ENCODE data around the gene RWDD1.
A peak's percentile ranks its signal among the peaks of the same experiment; 100 is the strongest.

Gene RWDD1

GRCh38 chr6:116615937-116616736 is 44.8 kb downstream of the RWDD1 start, which contains the start of gene RSPH4A:
Gene RSPH4A (plus strand): TSS chr6:116616479. CDS start chr6:116616624, 145 bp downstream.
- peak; percentile 55 for DNase-seq

GRCh38 chr6:116616737-116617053 is 45.4 kb downstream of the RWDD1 start:
- peak; percentile 16 for DNase-seq

GRCh38 chr6:116624036-116624805 is 52.9 kb downstream of the RWDD1 start:
- DNase-seq: no peak

DNA sequence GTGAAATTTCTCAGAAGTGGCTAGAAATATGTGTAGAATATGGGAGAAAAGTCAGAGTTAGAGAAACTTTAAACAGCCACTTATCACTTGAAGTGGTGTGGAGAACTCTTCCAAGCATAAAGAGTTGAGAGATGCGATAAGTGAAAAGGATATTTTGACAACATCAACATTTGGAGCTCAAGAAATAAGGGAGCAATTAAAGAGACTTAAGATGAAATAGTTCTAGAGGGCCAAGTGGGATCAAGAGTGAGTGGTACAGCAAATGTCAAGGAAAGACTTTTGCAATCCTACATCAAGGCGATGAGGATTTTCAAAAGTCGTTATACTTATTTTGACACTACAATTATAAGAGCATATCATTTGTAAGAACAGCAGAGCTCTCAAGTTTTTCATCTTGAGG is 54.6 kb downstream of the RWDD1 start:
- no peak for DNase-seq

DNA sequence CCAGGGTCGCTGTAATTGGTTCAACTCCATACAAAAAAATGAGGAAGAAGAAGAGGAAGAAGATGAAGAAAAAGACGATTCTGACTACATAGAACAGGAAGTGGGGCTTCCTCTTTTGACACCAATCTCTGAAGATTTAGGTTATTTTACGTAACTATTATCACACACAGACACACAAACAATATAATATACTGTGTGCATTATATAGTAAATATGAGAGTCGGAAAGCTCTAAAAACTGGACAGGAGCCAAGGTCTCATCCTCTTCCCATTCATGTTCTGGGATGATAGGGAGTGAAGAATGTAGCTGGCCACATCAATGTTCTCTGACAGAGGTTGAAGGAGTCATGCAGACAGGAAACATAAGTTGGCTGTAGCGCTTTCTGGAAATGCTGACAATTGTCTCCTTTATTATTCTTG is 58.3 kb downstream of the RWDD1 start:
- no peak for DNase-seq

DNA sequence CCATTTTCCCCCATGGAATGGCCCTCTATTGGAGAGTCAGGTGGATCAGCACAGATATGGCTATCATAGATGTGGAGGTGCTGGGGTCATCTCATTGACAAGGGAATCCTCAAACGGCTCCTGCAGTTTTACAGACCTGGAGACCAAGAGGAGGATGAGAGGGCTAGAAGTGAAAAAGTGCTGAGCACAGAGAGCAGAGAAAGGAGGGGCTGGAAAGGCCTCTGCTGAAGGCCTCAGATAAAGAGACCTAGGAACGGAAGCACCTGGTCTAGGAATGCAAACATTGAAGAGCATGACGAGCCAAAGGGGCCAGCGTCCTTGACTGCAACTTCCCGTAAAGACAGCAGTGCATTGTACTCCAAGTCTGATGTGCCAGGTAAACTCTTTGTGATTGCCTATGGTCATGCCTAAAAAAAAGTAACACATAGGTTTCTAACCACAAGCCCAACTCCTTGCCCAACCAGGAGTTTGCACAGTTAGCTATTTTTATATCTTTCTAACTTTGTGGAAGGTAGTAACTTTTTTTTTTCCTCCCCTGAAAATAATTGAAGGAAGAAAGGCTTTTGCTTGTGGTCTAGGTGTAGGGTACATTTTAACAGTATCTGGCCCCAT is 60.2 kb downstream of the RWDD1 start:
- DNase-seq: no peak

DNA sequence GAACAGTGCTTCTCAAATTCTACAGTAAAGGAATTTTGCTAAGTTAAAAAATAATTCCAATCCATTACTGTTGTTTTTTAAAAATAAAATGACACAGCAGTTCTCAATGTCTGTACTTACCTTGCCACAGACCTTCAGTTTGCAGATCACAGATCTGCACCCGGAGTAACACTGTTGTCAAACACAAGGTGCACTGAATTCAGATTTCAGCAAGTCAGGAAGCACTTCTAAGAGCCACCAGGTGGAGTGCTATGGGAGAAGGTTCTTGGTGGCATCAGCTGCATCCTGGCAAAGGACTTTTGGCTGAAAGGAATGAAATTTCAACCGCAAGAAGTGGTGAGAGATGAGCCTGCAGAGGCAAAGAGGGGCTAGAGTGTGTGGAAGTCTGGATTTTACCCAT is 62.4 kb downstream of the RWDD1 start:
- no peak for DNase-seq
